ENCODE results near the gene NGDN.

DNA sequence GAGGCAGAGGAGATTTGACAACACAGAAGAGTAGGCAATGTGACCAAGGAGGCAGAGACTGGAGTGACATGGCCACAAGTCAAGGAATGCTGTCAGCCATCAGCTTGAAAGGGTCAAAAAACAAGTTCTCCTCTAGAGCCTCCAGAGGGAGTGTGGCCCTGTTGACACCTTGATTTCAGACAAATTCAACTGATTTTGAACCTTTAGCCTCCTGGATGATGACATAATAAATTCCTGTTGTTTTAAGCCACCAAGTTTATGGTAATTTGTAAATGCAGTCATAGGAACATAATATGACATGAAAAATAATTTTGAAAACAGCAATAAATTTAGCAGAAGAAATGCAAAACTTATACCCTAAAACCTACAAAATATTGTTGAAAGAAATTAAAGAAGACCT, 8.5 kb upstream of the NGDN start:
- TF ChIP-seq, protein P1, sequence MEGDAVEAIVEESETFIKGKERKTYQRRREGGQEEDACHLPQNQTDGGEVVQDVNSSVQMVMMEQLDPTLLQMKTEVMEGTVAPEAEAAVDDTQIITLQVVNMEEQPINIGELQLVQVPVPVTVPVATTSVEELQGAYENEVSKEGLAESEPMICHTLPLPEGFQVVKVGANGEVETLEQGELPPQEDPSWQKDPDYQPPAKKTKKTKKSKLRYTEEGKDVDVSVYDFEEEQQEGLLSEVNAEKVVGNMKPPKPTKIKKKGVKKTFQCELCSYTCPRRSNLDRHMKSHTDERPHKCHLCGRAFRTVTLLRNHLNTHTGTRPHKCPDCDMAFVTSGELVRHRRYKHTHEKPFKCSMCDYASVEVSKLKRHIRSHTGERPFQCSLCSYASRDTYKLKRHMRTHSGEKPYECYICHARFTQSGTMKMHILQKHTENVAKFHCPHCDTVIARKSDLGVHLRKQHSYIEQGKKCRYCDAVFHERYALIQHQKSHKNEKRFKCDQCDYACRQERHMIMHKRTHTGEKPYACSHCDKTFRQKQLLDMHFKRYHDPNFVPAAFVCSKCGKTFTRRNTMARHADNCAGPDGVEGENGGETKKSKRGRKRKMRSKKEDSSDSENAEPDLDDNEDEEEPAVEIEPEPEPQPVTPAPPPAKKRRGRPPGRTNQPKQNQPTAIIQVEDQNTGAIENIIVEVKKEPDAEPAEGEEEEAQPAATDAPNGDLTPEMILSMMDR (IDR thresholded peaks at IDR 0.05 in 8 of 11, conservative IDR thresholded peaks at IDR 0.05 in 3 of 11): no peak
- no peak for TF ChIP-seq POLR2AphosphoS5 (IDR thresholded peaks at IDR 0.05)

Data from spleen (tissue), 7 donors.